Left kidney (tissue), 2 donors: Measurements from ENCODE around the gene TTC34. TPM values are rescaled to one million over a fixed set of nuclear protein-coding genes. Genes with fewer than 3 reads are reported as not detected.

ENCODE experiments used
- DNase-seq: peaks from one replicate; pipeline ENCODE4 v3.0.0-alpha.2; 2013
- polyA plus RNA-seq: library from polyadenylated mRNA; unstranded; fragments of 120-200 nt; gene quantifications from one replicate; pipeline ENCODE4 v1.2.1, GENCODE V29; 2013; ENCODE audit not compliant: insufficient read length

TTC34 gene
- polyA plus RNA-seq, 1 donor = 1.3 TPM

- DNase-seq = no peak
Observed at GRCh38 chr1:2641381-2642130, 159.9 kb downstream of the TTC34 start.

DNA sequence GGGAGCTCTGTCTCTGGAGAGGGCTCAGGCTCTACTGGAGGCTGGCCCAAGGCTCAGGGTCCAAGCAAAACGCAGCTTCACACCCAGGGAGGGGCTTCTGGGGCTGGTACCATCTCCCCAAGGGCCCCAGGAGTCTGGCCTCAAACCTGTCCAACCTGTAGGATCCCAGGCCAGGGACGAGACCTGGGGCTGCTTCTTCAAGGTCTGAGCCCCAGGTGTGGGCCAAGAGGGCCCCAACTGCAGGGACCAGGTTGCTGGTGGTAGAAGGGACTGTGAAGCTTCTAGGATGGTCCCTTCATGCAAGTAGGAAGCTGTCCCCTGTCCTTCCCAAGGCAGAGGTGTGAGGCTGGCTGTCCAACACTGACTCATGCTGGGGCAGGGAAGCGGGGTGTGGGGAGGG is 160.9 kb downstream of the TTC34 start:
- DNase-seq = no peak

- no peak for DNase-seq
Observed at GRCh38 chr1:2639607-2640521, 161.6 kb downstream of the TTC34 start.

GRCh38 chr1:2639203-2639602 is 162.3 kb downstream of the TTC34 start:
- no peak for DNase-seq

DNA sequence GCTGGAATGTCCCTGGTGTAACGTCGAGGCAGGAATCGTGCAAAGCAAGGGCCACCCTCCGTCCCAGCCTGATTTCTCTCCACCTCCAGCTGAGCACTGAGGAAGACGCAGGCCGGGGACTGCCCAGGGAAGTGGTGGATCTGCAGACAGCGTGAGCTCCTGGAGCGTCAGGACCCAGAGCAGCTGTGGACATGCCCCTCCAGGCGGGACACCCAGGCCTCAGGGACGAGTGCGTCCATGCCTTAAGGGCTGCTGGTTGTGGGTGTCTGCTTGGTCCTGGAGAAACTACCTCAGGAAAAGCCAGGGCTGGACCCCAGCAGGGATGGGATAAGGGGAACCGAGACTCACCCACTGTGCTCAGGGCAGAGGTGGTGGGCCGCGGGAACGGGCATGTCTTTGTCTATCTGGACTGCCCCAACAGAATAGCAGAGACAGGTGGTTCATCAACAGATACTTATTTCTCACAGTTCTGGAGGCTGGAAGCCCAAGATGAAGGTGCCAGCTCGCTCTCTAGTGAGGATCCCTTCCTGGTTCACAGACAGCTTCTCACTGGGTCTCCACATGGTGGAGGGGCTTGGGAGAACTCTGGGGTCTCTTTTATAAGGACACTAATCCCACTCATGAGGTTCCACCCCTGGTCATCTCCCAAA is 162.9 kb downstream of the TTC34 start:
- DNase-seq = no peak

DNA sequence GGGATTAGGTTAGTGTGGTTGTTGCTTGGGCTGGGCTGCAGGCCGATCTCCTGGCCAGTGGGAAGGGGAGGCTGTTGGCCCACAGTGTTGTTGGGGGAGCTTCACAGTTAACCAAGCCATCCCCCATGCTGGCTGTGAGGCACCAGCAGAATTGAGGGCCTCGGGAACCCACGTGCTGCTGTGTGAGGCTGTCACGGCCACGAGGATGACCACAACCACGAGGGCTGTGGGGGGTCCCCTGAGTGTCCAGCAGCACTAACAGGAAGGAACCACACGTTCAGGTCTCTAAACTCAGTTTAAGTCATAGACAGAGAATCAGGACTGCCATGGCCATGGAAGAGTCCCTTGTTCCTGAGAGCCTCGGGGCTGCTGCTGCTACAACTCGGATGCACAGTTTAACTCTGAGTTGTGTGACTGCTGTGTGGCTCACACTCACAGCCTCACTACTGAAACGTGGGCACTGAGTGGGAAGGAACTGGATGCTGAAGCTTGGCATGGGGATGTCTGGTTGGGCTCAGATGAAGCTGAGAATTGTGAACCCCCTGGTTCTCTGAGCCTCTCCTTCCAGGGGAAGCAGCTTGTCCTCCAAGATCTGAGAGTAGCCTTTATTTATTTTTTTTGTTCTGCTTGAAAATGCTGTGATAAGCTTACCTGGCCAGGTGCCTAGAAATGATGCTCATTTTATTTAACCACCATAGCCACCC is 163.9 kb downstream of the TTC34 start:
- no peak for DNase-seq

DNA sequence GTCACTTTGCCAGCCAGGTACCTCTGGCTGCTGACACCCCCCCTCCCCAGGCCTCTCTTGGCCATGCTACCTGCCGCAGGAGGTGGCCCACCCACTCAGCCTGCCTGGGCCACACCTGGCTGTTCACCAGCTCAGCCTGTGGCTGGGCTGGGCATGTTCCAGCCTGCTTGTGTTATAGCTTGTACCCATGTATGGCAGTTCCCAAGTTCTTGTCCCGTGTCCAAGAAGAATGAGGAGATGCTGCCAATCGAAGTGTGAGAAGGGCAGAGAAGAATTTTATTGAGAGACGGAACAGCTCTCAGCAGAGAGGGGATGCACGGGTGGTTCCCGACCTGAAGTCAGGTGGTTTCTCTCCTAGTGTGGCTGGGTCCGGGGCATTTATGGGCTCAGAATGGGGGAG is 164.8 kb downstream of the TTC34 start:
- DNase-seq = no peak

DNA sequence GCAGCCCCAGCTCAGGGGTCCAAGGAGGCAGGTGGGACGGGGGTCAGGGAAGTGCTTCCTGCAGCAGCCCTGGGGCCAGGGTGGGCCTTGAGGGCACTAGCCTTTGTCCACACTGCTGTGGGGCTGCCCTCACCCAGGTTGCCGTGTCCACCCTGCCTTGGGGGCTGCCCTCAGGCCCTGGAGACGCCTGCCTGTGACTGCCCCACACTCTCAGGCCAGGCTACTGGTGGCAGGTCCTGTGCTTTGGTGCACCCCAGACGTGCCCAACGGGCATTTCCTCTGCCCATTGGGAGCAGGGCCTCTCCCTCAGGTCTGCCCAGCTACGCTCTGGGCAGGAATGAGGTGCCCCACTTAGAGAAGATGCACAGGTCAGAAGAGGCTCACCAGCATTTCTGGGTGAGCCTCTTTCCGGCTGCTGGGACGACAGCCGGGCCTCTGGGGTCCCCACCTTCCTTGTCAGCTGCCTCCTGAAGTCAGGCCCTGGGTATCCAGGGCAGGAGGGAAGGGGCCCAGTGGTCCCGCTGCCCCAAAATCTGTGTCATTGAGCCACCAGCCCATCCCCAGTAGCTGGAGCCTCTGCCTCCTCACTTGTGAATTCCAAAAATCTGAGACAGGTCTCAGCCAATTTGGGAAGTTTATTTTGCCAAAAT is 166.0 kb downstream of the TTC34 start:
- no peak for DNase-seq

GRCh38 chr1:2633936-2634491 is 167.5 kb downstream of the TTC34 start:
- no peak for DNase-seq

DNA sequence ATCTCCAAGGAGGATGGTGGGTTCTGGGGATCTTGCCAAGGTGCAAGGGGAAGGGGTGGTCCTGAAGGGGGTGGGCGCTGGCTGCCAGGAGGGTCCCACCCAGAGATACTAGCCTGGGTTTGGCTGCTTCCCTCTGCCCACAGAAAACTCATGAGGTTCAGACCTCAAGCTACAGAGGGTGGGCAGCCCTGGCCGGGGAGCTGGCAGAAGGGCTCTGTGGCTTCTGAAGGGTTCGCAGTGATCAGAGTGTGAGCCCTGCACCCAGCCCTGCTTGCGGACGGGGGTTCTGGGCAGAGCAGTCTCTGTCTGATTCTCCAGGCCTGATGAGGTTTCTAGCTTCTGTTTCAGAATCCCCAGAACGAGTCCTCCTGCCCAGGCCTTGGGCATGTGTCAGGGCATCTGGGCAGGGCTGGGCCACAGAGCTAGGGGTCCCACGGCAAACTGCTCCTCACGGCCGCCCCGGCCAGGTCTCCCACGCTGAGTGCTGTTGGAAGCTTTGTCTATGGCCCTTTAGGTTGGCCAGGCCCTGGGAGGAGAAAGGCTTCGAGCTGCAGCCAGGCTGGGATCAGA is 168.0 kb downstream of the TTC34 start:
- DNase-seq = no peak

DNA sequence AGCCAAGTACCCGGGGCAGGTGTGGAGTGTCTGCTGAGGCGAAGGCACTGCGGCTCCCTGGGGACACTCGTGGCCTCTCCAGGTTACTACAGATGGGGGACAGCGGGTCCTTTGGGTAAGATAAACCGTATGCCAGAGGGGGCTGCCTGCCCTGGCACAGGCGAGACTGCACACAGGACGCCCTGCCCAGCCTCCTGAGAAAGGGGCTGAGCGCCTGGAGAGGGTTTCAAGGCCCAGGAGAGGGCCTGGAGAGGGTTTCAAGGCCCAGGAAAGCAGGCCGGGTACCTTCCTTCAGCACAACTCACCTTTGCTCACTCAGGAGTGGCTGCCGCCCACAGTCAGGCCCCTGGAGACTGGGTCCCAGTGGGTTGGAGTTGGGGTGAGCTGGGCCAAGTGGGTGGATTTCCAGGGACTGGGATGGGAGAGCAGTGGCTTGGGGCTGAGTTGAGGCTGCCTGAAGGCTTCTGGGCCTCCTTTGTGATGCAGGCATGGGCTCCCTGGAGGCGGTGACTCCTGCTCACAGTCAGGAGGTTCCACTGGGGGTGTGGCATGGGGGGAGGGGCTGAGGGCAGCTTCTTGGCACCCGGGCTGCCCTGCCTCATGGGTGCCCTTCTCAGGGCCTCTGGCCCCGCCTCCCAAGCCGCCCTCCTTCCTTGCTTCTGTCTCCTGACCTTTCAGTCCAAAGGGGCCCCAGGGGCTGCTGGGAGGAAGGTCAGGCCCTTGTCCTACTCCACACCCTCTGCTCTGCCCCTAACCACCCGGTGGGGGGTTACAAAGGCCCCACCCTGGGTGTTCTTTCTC is 168.7 kb downstream of the TTC34 start, which contains the start of gene MMEL1:
MMEL1 (minus strand) TSS at position 456 of the 801 bp plus-strand sequence. CDS start 3,532 bp downstream, outside the sequence.
- no peak for DNase-seq

DNA sequence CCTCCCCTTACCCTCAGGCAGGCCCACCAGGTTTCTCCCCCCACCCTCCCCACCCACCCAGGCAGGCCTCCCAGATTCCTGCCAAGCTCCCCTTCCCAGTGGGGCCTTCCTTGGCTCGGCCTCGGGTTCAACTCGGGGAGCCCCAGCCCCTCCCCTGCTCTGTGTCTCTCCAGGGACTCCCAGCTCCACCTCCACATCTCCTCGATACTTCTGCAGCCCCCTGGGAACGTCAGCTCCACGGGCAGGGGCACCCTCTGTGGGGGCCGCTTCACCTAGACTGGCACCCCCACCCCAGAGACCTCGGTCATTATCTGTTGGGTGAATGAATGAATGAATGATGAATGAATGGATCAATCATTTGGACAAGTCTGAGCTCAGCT is 169.5 kb downstream of the TTC34 start:
- no peak for DNase-seq

- DNase-seq = no peak
Observed at GRCh38 chr1:2631136-2632050, 170.1 kb downstream of the TTC34 start.

GRCh38 chr1:2630498-2631135 is 170.9 kb downstream of the TTC34 start:
- no peak for DNase-seq

DNA sequence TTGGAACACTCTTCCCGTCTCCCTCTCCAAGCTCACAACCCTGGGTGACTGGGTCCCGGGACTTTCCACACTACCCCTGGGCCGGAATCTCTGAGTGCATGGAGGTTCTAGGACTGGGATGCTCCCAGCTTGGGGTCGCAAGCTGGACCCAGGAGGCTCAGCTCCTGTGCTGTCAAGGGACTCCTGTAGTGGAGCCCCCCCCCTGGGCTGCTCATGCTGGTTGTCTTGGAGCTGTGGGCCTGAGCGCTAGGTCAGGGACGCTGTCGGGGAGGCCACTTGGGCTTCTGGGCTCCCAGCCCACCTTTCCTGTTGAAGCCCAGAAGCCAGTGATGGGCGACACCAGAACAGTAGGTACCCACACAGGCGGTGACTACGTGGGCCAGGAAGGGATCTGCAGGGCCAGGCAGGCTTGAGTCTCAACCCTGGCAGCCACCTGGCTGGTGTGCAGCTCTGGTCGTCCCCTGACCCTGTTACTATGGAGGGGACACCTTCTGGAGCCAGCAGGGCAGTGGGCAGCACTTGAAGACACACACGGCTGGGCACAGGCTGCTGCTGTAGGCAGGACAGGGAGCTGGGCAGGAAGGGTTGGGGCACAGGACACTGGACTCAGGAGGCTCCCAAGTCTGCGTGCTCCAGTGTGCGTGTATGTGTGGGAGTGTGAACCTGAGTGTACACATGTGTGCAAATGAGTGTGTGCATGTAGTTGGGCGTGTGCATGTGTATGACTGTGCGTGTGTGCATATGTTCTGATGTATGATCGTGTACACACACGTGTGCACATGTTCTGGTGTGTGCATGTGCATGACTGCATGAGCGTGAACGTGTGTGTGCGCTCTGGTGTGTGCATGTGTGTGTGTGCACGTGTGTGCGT is 171.6 kb downstream of the TTC34 start:
- no peak for DNase-seq

- no peak for DNase-seq
Observed at GRCh38 chr1:2628933-2629626, 172.4 kb downstream of the TTC34 start.
